Activated CD4-positive, CD25-positive, alpha-beta regulatory T cell treated with anti-CD3 and anti-CD28 coated beads, Interleukin-2, amount 50 U/mL, for 72 hours (primary cell): Measurements from ENCODE around the gene KCNJ18.
"Not testable (repeated sequence)": the region's sequence is repeated elsewhere in the genome, so short reads cannot be mapped to it uniquely, and the experiment has no call there.

Source experiments
- DNase-seq: peaks from one replicate; pipeline ENCODE4 v3.0.0; 2021

The KCNJ18 gene

DNA sequence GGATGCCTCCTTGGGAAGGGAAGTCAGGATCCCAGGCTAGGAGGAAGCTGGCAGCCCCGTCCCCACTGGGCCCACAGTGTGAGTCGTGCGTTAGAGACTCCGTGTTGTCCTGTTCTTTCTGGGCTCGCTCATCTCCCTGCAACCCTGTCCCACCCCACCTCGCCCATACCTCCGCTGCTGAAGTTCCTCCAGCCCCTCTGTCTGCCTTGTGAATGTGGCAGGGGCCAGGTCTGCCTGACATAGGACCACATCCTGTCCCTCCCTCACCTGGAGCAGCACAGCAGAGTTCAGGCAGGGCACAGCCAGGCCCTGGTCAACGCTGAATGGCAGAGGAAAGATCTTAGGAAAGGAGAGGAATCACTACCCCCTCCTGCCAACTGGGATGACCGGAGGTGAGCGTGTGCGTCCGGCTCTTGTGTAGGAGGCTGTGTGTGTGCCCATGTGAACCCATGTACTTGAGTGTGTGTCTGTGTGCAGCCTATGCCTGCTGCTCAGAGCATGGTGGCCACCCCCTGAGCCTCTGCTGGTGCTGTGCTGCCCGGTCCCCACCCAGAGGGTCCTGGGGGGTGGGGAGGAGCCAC lies 12.8 kb downstream of the KCNJ18 start:
- no peak for DNase-seq

DNA sequence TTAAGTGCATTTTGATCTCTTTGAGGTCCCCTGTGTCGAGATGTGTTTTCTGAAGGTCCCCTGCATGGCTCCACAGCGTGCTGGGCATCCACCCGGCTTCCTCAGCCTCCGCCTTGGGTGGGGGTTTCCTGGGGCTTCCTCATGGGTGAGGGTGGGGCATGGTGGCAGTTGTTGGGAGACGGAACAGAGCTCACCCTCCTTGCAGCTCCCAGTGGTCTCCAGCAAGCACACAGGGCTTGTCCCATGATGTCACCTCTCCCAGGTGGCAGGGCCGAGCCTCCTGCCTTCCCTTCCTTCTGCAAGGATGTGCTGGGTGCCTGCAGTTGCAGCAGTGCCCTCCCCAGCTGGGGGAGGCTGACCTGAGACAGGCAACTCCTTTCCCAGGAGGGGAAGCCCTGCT lies 13.4 kb downstream of the KCNJ18 start:
- not testable (repeated sequence) for DNase-seq

DNA sequence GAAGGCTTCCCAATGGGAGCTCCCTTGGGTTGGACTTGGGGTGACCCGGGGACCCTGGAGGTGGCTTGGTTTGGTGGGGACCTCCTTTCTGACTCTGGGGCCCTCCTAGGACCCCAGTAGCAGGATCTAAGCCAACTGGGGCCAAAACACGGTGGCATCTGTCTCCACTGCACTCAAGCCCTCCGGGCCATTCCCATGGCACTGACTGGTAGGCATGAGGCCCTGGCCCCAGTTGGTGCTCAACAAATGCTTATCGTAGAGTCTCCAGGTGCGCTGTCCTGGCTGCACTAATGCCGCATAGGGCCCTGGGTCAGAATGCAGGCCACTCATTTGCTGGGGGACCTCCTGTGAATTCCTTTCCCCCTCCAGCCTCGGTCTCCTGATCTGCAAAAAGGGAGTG lies 14.2 kb downstream of the KCNJ18 start:
- DNase-seq = not testable (repeated sequence)

DNA sequence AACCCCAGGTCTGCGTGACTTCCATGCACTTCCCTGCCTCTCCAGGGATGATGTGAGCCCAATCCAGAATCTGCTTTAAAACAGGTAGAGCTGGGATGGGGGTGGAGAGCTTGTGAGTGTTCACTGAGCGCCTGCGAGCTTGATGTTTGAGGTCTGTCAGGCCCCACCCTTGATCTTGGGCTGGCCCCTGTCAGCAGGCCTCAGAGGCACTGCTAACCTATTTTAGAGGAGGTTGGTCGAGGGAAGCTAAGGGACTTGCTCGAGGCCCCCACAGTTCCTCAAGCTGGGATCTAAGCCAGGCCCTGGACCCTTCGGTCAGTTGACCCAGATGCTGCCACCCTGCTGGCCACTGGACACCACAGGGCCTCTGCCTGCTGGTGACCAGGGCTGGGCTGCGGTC lies 14.8 kb downstream of the KCNJ18 start:
- DNase-seq = not testable (repeated sequence)

DNA sequence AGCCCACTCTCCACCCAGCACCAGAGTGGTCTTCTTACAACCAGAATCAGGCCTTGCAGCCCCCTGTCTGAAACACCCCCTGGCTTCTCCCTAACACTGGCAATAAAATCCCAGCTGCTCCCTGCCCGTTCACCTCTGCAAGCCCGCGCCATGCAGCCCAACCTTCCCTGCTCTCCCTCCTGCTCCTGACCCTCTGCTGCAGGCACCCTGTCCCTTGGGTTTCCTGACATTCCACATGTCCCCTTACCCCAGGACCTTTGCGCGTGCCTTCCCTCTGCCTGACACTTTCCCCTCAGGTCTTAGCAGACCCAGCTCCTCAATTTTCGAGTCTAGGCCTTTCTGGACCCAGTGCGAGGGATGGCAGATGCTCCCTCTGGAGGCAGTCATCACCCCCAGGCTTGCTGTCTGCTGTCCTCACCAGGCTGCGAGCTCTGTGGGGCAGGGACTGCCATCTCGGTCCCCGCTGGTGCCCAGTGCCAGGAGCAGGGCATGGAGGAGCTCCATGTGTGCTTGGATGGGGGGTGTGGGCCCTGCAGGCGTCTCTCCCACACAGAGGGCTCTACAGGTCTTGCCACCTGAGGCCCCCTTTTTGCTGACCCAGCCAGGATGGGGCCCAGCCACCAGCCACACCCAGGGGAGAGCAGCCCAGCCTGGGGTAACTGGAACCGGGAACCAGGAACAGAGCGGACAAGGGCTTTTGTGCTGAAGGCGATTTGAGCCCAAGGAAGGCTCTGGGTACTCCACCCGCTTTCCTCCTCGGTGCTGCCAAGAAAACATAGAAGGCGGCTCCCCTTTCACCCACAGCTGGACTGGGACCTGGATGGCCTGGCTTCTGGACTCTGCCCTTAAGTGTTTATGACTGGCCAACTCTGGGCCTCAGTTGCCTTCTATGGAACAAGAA lies 15.6 kb downstream of the KCNJ18 start:
- not testable (repeated sequence) for DNase-seq

DNA sequence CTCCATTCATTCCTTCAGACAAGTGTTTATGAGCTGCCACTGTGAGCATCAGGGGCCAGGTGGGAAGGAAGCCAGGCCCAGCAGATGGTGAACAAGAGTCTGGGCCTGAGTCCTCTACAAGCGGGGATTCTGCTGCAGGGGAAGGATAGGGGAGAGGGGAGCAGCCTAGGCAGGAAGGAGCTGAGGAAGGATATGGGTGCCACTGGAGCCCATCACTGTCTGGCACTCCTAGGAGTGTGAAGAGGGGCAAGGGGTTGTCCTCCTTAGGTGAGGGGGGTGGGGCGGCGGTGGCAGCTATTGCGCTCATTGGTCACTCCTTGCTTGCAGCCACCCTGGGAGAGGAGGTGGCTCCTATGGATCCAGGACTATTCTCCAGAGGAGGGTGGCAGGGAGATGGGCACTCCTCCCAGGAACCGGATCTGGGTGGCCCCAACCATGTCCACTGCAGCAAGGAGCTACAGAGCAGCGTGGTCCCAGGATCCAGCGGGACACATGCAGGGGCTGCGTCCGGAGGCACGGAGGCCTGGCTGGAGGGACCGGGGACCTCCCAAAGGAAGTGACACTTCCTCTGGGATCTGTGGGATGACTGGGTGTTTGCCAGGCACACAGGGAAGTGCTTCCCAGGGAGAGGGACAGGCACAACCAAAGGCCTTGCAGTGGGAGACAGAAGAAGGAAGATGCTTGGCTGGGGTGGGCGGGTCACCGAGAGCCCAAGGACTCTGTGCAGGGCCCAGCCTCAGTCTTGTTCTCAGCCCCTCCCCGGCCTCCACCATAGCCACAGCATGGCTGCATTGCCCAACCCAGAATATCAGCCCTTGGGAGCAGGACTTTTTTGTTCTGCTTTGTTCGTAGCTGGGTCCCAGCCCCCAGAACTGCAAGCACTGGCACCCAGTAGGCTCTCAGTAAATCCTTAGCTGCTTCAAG lies 16.6 kb downstream of the KCNJ18 start:
- not testable (repeated sequence) for DNase-seq

DNA sequence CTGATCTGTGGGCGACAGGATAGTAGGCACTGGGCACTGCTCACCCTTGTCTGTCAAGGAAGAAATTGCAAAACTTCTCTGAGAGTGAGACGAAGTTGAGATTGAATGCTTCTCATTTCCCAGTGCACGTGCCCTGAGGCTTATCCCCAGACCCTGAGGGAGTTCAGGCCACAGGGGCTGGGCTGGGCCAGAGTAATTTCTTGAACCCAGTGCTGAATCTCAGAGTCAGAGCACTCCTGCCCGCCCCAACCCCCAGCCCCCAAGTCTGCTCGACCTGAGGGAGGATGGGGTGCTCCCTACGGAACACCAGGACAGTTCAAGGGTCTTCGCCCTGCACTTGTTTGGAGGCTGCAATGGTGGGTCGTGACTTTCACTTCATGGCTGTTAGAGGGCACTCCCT lies 17.7 kb downstream of the KCNJ18 start:
- DNase-seq = not testable (repeated sequence)

DNA sequence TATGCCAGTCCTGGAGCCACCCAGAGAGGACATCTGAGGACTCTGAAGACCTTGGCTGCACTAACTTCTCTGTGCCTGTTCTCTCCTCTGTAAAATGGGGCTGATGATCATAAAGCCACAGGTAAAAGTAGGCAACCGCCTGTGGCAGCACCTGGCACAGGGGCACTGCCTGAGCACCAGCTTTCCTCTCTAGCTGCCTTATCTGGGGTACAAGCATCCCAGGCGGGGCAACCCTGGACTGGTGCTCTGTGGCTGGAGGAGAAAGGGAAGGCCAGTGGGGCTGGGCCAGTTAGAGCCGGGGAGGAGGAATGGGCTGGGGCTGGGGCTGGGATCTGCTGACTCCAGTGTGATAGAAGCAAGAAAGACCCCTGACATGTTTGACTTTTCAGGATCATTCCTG lies 18.2 kb downstream of the KCNJ18 start:
- DNase-seq = not testable (repeated sequence)

DNA sequence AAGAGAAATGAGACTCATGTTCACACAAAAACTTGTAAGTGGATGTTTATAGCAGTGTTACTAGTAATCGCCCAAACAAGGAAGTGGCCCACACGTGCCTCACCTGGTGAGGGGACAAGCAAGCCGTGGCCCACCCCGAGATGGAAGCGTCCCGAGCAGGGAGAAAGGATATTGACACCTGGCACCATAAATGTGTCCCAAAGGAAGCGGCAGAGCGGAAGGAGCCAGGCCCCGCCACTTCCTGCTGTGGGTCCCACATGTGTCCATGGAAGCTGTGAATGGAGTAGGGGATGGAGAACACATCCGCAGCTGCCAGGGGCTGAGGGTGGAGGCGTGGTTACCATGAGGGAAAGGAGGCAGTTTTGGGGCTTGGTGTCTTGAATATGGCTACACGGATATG lies 18.9 kb downstream of the KCNJ18 start:
- no peak for DNase-seq

DNA sequence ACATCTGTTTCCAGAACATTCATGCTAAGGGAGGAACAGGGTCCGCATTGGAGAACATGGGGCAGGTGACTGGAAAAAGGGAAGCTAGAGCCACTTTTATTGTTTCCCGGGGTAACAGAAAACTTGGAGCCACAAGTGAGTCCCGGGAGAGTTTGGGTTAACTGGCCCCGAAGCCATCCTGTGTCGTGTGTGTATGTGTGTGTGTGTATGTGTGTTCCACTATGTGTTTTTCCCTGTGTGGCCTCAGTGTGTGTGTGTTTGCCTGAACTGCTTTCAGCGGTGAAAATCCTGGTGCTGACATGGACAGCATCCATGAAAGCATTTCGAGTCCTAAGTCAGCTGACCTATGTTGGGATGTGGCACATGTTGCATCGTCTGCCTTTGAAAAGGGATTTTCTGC lies 20.7 kb downstream of the KCNJ18 start:
- not testable (repeated sequence) for DNase-seq

DNA sequence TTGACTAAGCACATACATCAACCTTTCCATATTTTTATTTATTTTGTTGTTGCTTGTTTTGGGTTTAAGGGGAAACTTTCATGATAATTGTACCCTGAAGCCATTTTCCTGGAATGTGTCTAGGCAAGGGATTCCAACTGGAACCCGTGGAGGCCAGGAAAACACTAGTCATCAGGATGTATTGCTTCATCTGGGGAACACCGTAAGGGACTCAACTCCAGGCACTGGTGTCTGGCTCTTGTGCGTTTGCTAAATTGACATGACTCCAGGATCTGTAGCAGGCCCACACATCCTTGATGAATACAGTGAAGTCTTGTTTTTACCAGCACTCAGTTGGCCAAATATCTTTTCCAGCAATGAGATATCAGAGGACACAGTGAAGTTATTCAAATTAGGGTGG lies 21.3 kb downstream of the KCNJ18 start:
- DNase-seq = not testable (repeated sequence)

DNA sequence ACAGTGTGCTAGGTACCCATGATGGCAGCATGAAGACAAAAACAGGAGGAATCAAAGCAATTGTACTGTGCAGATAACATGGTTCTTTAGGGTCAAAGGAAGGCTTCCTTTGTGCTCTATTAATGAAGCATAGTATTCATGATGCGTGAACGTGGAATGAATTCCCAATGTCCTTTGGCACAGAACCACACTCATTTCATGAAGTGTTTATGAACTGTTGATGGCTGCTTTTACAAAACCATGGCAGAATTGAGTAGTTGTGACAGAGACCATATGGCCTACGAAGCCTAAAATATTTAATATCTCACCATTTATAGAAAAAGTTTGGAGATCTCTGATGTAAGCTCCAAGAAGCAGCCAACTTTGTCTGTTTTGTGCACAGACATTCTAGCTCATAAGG lies 22.4 kb downstream of the KCNJ18 start:
- DNase-seq = not testable (repeated sequence)

DNA sequence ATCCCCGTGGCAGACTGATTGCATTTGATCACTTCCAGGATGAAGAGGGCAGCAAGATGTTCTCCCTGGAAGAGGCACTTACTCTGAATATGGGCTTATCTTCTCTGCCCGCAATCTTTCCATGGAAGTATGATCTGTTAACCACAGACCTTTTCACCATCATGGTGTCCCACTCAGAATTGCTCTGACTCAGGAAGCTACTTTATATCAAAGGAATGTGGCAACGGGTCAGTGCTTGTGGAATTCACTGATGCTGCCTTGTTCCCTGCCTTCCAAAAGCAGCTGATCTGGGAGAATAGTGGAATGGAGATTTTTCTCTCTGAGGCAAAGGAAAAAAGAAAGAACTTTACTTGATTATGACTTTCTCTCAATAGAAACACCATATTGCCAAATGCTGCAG lies 23.6 kb downstream of the KCNJ18 start:
- DNase-seq = not testable (repeated sequence)

DNA sequence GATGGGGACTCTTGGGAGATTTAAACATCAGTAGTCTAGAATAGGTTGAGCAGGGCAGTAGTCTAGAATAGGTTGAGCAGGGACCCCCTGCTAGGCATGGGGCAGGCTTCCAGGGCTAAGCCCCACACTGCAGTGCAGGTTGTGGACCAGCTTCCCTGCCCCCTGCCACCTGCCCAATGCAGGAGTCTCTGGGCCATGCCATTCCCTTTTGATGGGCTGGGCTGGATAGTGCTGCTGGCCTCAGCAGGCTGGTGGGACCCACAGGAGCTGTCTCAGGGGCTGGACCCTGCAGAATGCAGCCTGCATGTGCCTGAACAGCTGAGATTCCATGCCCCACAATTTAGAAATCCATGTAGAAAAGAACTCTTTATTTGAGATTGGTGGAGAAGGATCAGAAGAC lies 26.6 kb downstream of the KCNJ18 start:
- not testable (repeated sequence) for DNase-seq

DNA sequence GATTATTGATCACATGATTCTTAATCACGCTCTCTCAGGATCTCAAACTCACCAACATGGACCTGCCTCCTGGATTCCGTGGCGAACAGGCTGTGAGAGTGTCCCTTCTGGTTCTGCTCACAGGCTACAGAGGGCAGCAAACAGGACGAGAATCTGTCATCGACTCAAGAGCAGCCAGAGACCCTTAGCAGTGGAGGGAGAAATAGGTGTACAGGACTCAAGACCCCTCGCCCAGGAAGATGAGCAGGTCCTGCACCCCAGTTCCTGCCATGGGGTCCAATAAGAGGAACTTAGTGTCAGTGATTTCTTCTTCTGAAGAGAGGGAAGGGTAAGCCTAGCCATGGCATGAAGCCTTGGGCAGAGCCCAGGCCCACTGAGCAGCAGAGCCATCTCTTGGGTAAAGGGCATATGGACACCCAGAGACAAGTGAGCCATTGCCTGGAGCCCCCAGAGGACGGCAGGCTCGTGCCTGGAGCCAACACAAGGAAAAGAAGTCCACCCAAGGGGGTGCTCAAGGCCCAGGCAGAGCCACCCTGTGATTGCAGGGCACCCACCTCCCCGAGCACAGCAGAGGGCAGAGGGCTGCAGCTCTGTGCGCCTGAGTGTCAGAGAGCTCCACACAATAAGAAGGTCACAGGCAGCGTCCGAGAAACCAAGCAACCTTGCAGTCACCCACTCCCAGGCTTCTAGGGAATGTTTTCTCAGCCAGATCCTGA lies 27.3 kb downstream of the KCNJ18 start:
- not testable (repeated sequence) for DNase-seq

DNA sequence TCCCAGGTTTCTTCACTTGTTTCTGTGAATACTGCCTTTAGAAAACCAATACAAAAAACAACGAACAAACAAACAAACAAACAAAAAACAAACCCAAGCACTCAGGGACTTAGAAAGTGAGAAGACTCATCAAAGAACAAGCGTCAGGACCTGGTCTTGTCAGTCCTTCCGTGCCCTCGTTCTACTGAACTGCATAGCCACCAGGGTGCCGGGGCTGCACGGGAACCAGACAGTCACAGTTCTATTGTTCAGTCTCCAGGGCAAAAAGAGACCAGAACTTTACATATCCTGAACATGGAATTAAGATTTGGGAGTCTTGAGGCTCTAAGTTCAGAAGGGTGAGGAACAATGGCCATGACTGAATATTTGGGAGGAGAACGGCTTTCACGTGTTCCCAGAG lies 28.2 kb downstream of the KCNJ18 start:
- DNase-seq = not testable (repeated sequence)

DNA sequence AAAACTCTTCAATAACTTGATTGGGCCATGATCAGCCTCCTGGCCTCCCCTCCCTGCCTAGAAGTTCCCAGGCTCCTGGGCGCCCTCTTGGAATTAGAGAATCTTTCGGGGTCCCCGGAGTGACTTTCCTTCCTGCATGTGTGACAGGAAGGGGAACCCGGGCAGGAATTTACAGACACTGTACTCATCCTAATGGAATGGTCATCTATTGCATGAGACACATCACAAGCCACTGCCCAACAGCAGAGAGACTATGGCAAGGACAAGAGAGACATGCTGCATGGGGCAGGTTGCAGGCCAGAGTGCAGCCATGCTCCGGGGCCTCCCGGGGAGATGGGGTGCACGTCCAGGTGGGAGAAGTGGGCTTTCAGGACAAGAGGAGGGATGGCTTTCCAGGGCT lies 29.9 kb downstream of the KCNJ18 start:
- DNase-seq = not testable (repeated sequence)

DNA sequence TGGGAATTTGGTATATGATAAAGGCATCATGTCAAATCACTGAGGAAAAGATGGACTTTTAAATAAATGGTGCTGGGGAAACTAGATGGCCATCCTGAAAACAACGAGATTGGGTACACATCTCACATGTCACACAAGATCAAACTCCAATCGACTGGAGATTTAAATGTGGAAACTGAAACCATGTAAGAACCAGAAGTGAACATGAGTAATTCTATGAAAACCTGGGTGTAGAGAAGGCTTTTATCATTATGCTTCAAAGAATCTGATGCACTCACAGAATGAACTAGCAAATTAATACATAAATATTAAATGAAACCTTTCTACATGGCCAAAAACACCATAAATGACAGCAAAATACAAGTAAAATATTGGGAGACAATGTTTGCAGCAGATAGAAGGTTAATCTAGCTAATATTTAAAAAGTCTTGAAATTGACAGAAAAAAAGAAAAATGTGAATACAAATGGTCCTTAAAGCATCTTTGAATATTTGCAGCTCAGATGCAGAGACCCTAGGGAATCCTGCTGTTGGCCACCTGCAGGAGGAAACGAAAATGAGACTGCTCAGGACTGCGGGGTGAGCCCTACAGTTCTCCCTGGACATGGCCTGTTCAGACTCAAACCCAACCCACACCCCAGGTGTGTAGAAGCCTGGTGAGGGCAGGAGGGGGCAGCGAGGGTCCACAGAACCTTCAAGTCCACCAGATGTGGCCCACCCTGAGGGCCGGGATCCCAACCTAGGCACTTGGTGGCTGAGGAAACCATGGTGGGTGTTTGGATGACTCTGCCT lies 32.1 kb downstream of the KCNJ18 start:
- DNase-seq = not testable (repeated sequence)

DNA sequence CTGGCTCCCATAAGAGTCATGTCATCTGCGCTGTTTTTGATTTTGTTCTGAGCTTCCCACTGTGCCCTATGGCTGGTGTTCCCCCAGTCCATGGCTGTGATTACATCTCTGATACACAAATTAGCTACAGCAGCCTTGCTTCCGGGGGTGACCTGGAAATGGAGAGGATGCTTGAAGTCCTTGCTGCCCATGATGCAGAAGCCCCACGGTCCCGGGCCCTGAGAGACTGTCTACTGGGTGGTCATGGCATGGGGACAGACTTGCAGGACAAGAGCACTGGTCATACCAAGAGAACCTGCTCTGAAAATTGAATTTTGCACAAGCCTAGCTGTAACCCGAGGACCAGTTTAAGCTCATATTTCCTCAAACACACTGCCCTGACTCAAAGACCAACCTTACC lies 38.8 kb downstream of the KCNJ18 start:
- DNase-seq = not testable (repeated sequence)

DNA sequence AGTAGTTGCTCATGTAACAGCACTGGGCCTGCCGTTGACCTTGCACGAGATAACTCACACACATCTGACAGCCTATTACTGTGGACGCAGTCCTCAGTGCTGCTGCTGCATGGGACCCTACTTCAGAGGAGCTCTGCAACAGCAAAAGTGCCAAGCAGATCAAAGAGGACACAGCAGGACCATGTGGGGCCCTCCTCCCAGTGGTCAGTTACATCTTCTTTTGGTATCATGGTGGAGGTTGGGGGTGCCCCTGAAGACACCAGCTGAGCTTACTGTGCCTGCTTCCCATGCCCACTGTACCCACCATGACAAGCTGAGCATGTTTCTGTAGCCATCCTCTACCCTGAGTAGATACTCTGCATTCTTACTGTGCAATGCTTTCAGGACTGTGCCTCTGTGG lies 41.6 kb downstream of the KCNJ18 start:
- not testable (repeated sequence) for DNase-seq

DNA sequence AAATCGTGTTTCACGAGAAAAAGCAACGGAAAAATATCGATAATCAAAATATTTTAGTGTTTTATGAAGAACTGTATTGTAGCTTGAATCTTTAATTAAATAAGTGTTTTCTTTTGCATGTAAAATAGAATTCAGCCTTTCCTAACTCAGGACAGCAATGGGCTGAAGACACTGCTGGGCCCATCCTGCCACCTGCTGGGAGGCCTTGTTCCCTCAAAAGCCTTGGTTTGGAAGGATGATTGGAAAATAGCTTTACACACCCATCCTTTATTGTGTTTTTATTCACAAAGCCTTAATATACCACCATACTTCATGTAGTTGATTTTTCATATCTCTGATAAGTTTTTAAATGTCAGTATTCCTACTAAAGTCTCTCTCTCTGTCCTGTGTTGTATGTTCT lies 43.5 kb downstream of the KCNJ18 start:
- not testable (repeated sequence) for DNase-seq
